Renal cortex interstitium (tissue), 11 donors: Measurements from ENCODE around the gene MILR1. TPM values are rescaled to one million over a fixed set of nuclear protein-coding genes. Genes with fewer than 3 reads are reported as not detected.

Experiments
- DNase-seq, 11 donors: peaks; one replicate each; pipeline ENCODE4 v3.0.0-alpha.2; 2013; ENCODE audit warnings: low read depth in 9 of 11, low spot score in 4 of 11; ENCODE audit errors: extremely low read depth in 1 of 11
- polyA plus RNA-seq, 3 donors: library from polyadenylated mRNA; unstranded; fragments of 120-200 nt; gene quantifications; one replicate each; pipeline ENCODE4 v1.2.1, GENCODE V29; 2013; ENCODE audit not compliant: insufficient read length in 3 of 3

MILR1 gene
- polyA plus RNA-seq, 3 donors, result 2.9 to 3.0 (median 2.9) TPM

DNA sequence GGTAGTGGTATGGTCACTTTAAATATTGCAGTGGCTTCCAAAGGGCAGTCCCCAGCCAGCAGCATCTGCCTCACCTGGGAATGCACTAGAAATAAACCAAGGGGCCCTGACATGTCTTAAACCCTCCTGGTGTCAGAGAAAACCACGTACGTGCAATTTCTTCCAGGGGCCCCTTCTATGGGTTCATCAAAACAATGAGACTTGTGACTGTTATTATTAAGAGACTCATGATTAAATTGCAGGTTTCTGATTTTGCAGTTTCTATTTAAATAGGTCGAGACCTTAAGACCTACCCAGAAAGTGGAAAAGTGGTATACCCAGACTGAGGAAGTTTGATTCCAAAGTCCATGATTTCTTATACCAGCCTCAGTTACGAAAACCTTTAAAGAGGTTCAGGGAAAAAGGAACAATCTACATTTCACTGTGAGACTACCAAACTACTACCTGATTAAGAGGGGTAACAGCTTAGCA is 48.7 kb downstream of the MILR1 start:
- no peak for DNase-seq

DNA sequence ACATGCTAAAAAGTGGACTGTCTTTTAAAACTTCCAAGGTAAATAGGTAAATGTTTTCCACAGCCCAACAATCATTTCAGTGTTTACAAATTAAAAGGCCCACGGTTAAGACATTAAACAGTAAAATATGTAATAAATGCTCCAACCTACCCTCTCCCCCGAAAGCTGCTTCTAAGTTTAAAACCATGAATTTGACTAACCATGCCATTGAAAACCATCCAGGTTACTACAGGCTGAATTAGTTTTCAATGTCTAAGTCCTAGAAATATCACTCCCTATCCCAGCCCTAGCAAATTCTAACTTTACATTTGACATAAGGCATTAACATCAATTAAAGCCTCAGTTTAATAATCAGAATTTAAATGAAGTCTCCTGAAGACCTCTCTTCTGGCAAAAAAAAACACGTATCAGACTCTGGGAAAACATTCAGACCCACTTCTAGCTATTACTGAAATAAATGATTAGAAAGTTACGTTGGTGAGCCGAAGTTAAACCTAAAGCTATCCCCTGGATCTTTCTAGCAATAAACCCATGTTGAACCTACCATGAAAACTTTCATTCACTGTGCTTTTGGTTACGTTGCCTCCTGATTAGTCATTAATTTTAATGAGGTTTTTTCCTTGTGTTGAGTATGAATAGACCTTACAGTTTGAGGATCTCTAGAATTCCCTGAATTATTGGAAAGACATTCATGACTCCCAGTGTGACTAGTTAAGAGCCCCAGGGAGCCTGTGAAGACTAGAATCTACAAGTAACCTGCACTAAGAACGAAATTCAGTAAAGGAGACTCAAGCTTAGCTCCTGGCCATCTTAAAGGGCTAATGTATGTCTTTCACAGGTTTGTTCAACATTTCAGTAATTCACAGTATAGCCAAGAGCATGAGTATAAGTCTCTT is 49.6 kb downstream of the MILR1 start:
- DNase-seq, result no peak

DNA sequence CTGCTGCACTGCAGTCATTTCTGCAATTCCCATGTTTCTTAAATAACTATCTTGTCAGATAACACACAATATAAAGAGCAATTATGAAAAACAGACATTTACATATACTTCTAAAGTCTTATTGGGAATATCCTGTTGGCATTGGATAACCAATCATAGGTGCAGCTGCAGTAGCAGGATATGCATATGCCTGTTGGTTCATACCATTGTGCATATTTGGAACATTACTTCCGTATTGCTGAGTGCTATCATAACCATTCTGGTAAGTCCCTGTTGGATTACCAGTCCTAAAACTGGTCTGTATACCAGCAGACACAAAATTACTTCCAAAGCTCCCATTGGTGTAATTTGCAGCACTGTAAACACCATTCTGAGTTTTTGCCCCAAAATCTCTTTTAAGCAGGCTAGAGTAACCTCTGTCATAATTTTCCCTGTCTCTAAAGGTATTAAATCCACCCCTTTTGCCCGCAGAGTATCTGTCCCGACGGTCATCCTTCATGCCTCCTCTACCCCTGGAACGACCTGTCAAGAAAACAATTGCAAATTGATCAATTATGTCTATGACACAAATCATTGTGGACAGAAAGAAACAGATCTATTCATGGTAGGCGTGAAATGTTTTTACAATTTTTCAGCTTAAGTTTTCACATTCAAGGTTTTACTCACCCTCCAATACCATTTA is 51.0 kb downstream of the MILR1 start:
- DNase-seq, result no peak

DNA sequence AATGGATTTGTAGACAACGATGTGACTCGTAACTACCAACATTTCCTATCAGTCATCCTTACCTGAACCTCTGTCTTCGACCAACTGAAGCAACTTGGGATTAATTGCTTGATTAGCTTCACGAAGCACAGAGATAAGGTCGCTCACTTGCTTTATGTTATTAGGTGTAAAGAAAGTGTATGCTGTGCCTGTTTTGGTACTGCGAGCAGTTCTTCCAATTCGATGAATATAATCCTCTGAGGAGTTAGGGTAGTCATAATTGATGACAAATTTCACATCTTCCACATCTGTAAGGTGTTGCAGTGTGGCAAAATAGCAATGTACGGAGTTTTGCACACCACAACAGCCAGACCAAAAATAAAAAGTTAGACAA is 51.6 kb downstream of the MILR1 start:
- no peak for DNase-seq

DNA sequence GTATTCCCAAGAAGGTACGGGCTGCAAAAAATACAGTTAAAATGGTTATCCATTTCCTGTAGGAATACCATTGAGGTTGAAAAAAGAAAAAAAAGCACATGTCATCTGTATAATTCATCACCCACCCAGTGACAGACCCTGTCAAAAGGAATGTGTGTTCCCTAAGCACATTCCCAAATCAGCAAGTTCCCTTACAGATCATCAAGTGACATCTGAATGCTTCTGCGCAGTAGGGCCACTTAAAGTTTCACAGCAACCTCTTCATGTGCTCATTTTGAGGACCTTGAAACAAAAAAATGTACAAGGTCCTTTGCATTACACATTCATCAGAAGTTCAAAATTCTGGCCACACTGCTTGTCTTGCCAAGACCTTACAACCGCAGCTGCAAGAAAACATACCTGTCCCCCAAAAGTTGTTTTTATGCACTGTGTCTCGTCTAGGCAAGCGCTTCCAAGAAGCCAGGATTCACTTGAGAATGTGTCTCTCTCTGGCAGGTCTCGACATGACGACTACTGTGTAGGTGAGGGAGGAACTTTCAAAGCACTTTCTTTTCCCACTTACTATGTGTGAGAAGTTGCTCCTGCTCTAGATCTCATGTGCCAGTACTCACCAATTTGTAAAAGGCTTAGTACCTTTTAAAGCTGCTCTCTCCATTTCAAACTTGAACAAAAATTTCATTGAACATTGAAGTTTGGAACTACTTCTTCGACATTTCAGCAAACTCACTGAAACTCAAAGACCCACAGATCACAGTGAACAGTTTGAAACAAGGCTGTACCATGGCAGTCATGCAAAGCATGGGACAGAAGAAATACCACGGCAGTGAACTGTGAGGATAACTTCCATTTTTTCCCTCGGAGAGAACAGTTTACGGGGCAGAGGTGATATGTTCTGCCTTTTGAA is 52.2 kb downstream of the MILR1 start:
- no peak for DNase-seq

DNA sequence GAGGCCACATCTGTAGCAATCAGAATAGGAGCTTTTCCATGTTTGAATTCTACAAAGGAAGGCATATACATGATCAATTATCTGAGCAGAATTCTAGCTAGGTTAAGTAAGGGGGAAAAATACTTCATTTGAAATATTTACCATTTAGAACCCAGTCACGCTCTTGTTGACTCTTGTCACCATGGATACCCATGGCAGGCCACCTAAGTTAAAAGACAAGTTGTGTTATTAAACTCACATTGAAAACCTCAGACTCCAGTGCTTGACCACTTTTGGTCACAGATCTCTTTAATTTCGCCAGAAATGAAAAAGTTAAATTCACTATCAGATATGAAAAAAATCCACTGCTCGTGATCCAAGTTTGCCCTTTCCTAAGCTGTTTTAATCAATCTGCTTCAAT is 53.1 kb downstream of the MILR1 start:
- DNase-seq, result no peak

DNA sequence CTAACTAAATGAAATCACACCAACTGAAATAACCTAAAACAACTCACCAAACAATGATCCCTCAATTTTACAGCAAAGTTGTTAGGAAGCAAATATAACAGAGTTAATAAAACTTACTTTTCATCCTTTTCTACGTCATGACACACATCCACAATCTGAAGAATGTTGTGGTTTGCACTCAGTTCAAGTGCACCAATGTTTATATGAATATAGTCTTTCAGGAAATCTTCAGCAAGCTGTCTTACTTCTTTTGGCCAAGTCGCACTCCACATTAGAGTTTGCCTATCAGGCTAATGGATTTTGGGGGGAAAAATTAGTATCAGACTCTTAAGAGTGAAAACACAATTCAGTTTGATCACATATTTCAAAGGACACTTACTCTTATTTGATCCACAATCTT is 53.9 kb downstream of the MILR1 start:
- no peak for DNase-seq

DNA sequence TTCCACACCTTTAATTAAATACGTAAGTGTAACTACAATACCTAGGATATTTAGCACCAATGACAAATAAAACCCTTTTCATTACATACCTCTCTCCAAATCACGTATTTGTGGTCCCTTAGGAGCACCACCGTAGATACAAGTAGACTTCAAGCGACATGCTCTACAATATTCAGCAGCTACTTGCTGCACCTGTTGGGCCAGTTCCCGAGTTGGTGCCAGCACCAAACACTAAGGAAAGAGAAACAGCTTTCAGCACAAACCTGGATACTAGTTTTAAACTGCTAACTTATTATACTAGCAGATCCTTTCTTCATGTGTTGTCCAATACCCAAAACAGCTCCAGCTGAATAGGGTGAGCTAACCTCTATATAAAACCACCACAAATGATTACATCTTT is 54.4 kb downstream of the MILR1 start:
- DNase-seq, result no peak

DNA sequence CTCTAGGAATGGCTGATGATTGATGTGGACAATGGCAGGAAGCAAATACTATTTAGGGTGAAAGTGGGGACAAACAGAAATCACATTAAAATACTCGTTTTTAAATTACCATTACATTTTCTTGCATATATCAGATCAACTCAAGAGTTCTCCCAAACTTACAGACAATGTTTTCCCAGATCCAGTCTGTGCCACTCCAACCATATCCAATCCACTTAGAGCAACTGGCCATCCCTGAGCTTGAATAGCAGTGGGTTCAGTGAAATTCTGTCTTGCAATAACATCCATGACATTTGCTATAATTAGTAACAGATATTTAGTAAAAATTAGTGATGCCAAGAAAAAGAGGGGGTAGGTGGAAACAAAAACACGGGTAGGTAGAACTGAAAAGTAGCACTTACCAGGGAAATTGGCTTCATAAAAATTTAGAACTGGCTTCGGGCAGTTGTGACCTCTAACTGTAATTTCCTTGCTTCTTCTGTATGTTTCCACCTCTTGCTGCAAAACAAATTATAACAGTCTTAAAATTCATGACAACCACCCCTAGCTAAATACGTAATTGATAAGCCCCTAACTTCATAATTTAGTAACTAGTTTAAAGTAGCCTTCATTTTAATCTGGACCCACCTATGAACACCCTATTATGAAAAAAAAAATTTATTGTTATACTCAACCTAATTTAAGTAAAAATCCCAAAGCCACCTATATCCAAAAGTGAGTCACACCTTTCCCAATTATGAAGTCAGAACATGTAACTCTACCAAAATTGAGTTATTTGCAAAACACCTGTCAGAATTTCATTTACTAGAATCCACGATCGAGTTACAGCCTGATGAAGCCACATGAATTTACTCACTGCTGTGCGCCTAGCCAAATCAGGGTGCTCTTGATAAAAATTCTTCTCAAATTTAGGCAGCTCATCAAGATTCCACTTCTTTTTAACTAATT is 55.2 kb downstream of the MILR1 start:
- no peak for DNase-seq

DNA sequence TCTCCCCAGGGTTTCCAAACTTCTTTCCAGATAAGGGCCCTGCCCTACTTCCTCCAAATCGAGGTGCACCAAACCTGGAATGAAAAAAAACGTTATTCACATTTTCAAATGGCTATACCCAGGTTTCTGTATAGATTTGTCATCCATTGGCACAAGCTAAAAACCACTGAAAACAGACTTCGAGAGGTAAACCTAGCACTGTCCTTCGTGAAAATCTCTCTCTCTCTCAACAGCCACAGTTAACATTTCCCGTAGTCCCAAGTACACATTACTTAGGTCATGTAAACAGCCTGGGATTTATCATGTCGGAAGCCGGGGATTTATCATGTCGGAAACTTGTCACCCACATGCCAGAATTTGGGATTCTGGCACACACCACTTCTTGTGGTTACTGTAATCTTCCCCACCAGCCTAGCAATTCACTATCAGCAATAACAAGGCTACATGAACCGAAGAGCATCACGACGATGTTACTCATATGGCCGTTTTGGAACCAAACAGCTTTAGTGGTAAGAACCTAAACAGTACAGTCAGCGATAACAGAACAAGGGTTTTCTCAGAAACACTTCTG is 55.9 kb downstream of the MILR1 start:
- peak in 5 of 11 donors; percentile 28 to 58 (median 32) for DNase-seq

DNA sequence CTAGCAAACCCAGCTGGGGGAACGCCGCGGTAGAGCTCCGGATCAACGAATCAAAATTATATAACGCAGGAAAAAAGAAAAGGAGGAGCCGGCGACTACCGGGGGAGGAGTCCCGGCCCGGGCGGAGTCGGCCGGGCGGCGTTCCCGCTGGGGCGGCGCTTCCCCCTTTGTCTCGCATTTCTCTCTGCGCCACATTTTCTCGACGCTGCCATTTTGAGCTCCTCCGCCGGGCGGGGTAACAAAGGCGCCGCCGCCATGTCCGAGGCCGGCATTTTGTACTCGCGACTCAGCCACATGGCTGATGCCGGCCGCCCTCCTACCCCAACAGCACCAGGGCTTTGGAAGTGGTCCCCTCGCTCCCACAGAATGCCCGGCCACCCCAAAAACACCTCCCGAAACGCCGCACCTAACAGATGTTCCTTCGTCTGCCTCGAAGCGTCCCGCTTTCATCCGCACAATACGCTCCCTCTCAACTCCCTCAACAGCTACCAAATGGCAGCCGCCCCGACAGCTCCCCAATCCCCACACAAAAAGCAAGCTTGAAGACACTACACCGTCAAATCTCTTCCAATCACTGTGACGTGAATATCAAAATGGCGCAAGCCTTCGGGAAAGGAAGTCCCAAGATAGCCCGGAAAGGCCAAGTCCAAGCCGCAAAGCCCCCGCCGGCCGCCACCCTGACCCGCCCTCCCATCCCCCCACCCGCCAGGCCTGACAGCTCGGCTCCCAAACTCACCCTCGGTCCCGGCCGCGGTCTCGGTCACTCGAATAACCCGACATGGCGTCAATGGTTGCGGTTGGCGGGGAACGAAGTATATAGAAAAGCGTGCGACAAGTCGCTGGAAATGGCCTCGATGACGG is 56.7 kb downstream of the MILR1 start:
- peak; percentile 81 to 94 (median 90) for DNase-seq

DNA sequence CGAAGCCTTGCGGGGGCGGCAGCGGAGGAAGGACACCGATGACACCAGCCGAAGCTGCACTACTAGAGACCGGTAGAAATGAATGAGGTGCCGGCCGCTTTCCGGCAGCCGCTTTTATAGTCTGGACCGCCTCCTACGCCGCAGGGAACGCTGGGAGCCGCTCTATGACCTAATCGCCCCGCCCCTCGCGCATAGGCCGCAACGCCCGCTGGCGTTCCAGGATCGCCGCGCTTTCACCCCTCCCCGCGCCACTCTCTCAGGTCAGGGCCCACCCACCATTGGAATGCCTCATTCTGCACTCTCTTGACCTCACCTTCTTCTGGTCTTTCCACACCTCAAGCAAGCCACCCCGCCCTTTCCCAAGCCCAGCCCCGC is 57.3 kb downstream of the MILR1 start, which contains the start of gene DDX5:
Gene DDX5 (minus strand): TSS at position 89 of the 375 bp plus-strand sequence. CDS start 170 bp downstream, outside the sequence.
- peak; percentile 86 to 97 (median 93) for DNase-seq

DNA sequence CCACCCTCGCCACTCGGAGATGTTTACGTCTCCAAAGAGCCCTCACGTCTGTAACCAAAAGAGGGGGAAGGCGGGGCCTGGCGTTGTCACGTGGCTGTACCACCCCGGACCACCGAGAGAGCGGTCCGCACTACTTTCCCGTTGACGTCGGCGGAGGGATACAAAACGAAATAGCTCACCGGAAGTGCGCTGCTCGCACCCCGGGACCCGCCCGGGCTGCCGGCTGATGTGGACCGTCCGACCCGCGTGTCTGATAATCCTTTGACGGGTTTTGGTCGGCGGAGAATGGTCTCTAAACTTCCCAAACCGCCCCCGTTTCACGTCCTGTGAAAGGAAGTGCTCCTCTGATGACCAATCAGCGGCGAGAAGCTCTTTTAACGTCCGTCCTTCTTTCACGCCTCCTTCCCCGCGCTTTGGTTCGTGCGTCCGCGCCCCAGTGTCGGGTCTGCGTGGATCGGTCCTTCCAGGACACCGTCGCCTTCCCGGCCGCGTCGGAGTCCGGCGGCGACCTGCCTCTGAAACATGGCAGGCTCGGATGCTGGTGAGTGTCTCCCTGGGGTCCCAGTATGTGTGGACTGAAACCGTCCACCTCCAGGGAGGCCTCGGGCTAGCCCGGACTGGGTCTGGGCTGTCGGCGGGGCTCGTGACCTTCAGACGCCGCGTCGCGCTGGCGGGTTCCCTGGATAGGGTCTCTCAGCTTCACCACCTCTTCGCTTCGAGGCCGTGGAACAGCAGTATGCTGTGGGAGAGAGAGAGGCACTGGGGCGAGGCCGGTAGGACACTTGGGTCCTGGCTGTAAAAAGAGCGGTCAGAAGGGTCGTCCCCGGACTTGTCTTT is 57.9 kb downstream of the MILR1 start, which contains the start of gene CEP95:
Gene CEP95 (plus strand): TSS at position 402 of the 837 bp plus-strand sequence. CDS start 121 bp downstream, at position 523.
- DNase-seq, result peak; percentile 94 to 98 (median 95)

DNA sequence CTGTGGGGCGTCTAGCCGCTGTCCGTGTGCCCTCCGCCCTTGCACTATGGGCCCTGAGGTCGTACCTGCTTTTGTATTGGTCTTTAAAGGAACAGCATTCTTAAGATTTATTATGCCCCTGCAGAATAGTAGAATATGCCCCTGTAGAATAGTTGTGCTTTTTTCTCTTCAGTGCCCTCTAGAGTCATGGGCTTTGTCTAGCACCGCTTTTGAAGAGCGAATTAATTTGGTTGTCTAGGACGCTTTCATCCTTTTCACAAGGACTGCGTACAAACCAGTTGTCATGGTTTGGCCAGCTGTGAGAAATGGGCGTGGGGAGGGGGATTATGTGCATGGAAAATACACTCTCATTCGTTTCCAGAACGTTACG is 58.5 kb downstream of the MILR1 start:
- DNase-seq, result peak; percentile 57 to 83 (median 73)

DNA sequence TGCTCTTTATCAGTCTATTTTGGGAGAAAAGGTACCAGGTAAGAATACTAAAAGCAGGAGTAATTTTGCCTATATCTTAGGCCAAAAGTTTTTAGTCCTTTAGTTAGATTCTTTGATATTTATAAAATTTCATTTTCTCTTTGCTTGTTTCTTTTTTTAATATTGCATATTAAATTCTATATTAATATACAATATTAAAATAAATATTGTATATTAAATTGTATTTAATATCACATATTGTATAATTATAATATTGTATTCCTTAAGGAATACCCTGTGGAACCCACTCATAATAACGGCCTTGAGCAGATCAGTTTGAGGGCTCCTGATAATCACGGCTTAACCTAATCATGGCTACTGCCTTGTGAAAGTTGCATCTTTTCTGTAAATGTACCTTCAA is 59.8 kb downstream of the MILR1 start:
- no peak for DNase-seq

DNA sequence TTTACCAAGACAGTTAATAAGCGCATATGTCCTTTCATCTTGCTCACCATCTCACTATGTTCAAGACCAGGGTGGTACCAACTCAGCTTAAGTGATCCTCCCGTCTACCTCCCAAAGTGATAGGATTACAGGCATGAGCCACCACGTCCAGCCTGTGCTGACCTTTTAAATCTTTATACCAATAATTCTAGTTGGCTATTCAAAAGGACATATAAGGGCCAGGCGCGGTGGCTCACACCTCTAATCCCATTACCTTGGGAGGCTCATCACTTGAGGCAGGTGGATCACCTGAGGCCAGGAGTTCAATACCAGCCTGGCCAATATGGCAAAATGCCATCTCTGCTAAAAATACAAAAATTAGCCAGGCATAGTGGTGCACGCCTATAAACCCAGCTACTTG is 60.3 kb downstream of the MILR1 start:
- DNase-seq, result no peak
